Stomach (tissue), 9 donors: ENCODE measurements around the gene SSBP3. TPM values are rescaled to one million over a fixed set of nuclear protein-coding genes. Genes with fewer than 3 reads are reported as not detected.

Experiments used
- DNase-seq, 2 donors: peaks; one replicate each; pipeline versions ENCODE4 v3.0.0 to v3.0.0-alpha.2; 2013 to 2019
- H3K27ac ChIP-seq, 5 donors: fragments of 200-600 bp in 4 of 5; sonication (generic) in 4 of 5; one replicate each; pipeline ENCODE4 v1.5.1; 2013 to 2019; ENCODE audit warnings: mild to moderate bottlenecking in 1 of 5, moderate library complexity in 1 of 5
- H3K27me3 ChIP-seq, 3 donors: fragments of 200-600 bp; sonication (generic); one replicate each; pipeline ENCODE4 v1.5.1; 2017 to 2019; ENCODE audit warnings: mixed run types in 1 of 3
- H3K36me3 ChIP-seq, 4 donors: fragments of 200-600 bp; sonication (generic); 1 replicate in 3 of 4; 2 replicates in 1 of 4; pipeline ENCODE4 v1.5.1; 2016 to 2019
- H3K4me1 ChIP-seq, 4 donors: fragments of 200-600 bp; sonication (generic); one replicate each; pipeline ENCODE4 v1.5.1; 2016 to 2019
- H3K4me3 ChIP-seq, 4 donors: fragments of 200-600 bp; sonication (generic) in 3 of 4; one replicate each; pipeline ENCODE4 v1.5.1; 2016 to 2019; ENCODE audit warnings: mild to moderate bottlenecking in 1 of 4
- H3K9me3 ChIP-seq, 4 donors: fragments of 200-600 bp; sonication (generic); one replicate each; pipeline ENCODE4 v1.5.1; 2016 to 2019
- EP300 ChIP-seq: sonication (generic); formaldehyde crosslinking; IDR thresholded peaks from one replicate; pipeline ENCODE4 v1.6.1; 2017; ENCODE audit warnings: antibody characterized with exemption
- POLR2A ChIP-seq, 4 donors: fragments of 450-650 bp; IDR thresholded peaks; one replicate each; pipeline ENCODE4 v1.6.1; 2016; ENCODE audit warnings: antibody characterized with exemption in 4 of 4, control low read depth in 2 of 4, mild to moderate bottlenecking in 1 of 4, moderate library complexity in 1 of 4
- POLR2AphosphoS5 ChIP-seq, 3 donors: sonication (generic); formaldehyde crosslinking; IDR thresholded peaks; one replicate each; pipeline ENCODE4 v1.6.1; 2016; ENCODE audit warnings: antibody characterized with exemption in 3 of 3
- WGBS, 5 donors: extraction: QIAGEN DNeasy Blood & Tissue Kit in 3 of 5; methylation state at CpG; one replicate each; pipeline versions ENCODE4 v1.1.5 to v1.1.7; 2013 to 2018; 5-methylcytosine and 5-hydroxymethylcytosine counted together
- intact Hi-C: fragments of 100-400 bp; cut with DNase I; formaldehyde crosslinking; loops from one replicate; pipeline ENCODE4 v1.15.1; 2023; ENCODE audit warnings: low total_unique reads
- polyA plus RNA-seq, 3 donors: library from polyadenylated mRNA; stranded (reverse); fragments of 200-250 nt; gene quantifications; one replicate each; pipeline ENCODE4 v1.2.3, GENCODE V29; 2013
- total RNA-seq, 5 donors: library from RNA; depleted of rRNA; stranded (reverse); fragments of >200 nt; gene quantifications; one replicate each; pipeline versions ENCODE4 v1.1.0 to v1.2.3, GENCODE V29; 2014 to 2016
- TF ChIP-seq, protein P1 (sequence below), 7 experiments: fragments of 450-650 bp in 4 of 7; fragments of 200-600 bp in 3 of 7; sonication (generic) in 3 of 7; IDR thresholded peaks; one replicate each; pipeline ENCODE4 v1.5.1; 2016 to 2019; ENCODE audit warnings: antibody characterized with exemption in 7 of 7, control low read depth in 2 of 7, mild to moderate bottlenecking in 1 of 7
- donor health status: healthy with polysubstance abuse.
- donor health status: Bipolar disorder and iron deficiency.
- donor health status: healthy.

Gene SSBP3
- total and polyA plus RNA-seq, 8 donors = 4.3 to 100 (median 38.1) TPM

DNA sequence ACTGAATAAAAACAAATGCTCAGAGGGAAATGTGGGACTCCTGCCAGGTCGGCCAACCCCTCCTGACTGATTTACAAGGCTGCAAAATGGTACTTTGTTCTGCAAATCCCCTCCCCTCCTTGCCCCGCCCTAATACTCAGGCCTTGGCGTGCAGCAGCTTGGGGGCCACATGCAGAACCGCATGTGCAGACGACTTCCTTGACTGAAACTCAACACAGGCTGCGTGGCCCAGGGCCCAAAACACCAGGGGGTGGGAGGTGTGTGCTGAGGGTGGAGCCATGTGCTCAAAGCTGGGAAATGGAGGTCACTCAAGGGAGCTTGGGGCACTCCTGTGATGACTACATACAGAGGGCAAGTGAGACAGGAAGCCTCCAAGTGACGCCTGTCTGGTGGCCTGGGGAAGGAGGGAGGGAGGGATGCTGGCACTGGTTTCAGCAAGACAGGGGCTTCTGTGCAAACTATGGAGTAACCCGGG is 119.0 kb downstream of the SSBP3 start:
- H3K27me3 ChIP-seq = no peaks in the 10 kb centered on the region
- intact Hi-C loops = no loop called here
- no peaks in the 10 kb centered on the region for H3K9me3 ChIP-seq
- H3K4me1 ChIP-seq = peaks cover 68 to 98% (median 85%) of the 10 kb centered on the region in 4 donors
- H3K36me3 ChIP-seq = no peaks in the 10 kb centered on the region
- WGBS, 5 donors = 5 to 9% (median 7%) methylated on average over 8 of the region's 8 CpGs
- TF ChIP-seq POLR2AphosphoS5 (IDR thresholded peaks at IDR 0.05) (peak; percentile 62 to 95 (median 75)), POLR2A (IDR thresholded peaks at IDR 0.05) (no peak), EP300 (peak; percentile 63)
- TF ChIP-seq, protein P1, sequence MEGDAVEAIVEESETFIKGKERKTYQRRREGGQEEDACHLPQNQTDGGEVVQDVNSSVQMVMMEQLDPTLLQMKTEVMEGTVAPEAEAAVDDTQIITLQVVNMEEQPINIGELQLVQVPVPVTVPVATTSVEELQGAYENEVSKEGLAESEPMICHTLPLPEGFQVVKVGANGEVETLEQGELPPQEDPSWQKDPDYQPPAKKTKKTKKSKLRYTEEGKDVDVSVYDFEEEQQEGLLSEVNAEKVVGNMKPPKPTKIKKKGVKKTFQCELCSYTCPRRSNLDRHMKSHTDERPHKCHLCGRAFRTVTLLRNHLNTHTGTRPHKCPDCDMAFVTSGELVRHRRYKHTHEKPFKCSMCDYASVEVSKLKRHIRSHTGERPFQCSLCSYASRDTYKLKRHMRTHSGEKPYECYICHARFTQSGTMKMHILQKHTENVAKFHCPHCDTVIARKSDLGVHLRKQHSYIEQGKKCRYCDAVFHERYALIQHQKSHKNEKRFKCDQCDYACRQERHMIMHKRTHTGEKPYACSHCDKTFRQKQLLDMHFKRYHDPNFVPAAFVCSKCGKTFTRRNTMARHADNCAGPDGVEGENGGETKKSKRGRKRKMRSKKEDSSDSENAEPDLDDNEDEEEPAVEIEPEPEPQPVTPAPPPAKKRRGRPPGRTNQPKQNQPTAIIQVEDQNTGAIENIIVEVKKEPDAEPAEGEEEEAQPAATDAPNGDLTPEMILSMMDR (IDR thresholded peaks at IDR 0.05) = no peak
- no peak overlapping the region for H3K4me3 ChIP-seq
- peak; percentile 83 to 94 for DNase-seq
- peak overlapping the region; percentile 64 to 87 (median 81) for H3K27ac ChIP-seq

- H3K4me1 ChIP-seq = peaks cover 69 to 98% (median 85%) of the 10 kb centered on the region in 4 donors
- H3K27me3 ChIP-seq = no peaks in the 10 kb centered on the region
- H3K36me3 ChIP-seq = no peaks in the 10 kb centered on the region
- H3K27ac ChIP-seq = peak overlapping the region; percentile 44 to 87 (median 81)
- no peak for DNase-seq
- TF ChIP-seq EP300 = no peak
- TF ChIP-seq, protein P1 (IDR thresholded peaks at IDR 0.05) = no peak
- no peak for TF ChIP-seq POLR2AphosphoS5 (IDR thresholded peaks at IDR 0.05)
- TF ChIP-seq POLR2A (IDR thresholded peaks at IDR 0.05) = no peak
- WGBS, 5 donors = 63 to 73% (median 65%) methylated on average over 5 of the region's 5 CpGs
- intact Hi-C loops = no loop called here
- H3K4me3 ChIP-seq = no peak overlapping the region
- no peaks in the 10 kb centered on the region for H3K9me3 ChIP-seq
Measured at GRCh38 chr1:54285815-54286345, 120.3 kb downstream of the SSBP3 start.

- no peak for DNase-seq
- Histone ChIP-seq H3K9me3 (no peaks in the 10 kb centered on the region), H3K27me3 (no peaks in the 10 kb centered on the region), H3K36me3 (peaks cover 0 to 7% (median 6%) of the 10 kb centered on the region in 4 donors), H3K4me1 (peaks cover 68 to 96% (median 85%) of the 10 kb centered on the region in 4 donors), H3K4me3 (no peak overlapping the region), H3K27ac (peak overlapping the region in 3 of 5 donors; percentile 81 to 87 (median 83))
- TF ChIP-seq EP300 = no peak
- TF ChIP-seq, protein P1 (IDR thresholded peaks at IDR 0.05) = no peak
- TF ChIP-seq POLR2AphosphoS5 (IDR thresholded peaks at IDR 0.05) = no peak
- TF ChIP-seq POLR2A (IDR thresholded peaks at IDR 0.05) = no peak
- intact Hi-C loops = no loop called here
- 73 to 81% (median 79%) methylated on average over 10 of the region's 10 CpGs for WGBS, 5 donors
Measured at GRCh38 chr1:54284781-54285529, 121.2 kb downstream of the SSBP3 start.

- intact Hi-C loops = no loop called here
- Histone ChIP-seq H3K36me3 (peaks cover 0 to 12% (median 11%) of the 10 kb centered on the region in 4 donors), H3K4me1 (peaks cover 69 to 97% (median 85%) of the 10 kb centered on the region in 4 donors), H3K4me3 (no peak overlapping the region), H3K27ac (peak overlapping the region in 2 of 5 donors; percentile 87 to 95), H3K27me3 (no peaks in the 10 kb centered on the region), H3K9me3 (no peaks in the 10 kb centered on the region)
- 78 to 83% (median 79%) methylated on average over 8 of the region's 8 CpGs for WGBS, 5 donors
- no peak for DNase-seq
- TF ChIP-seq EP300 (no peak), POLR2A (IDR thresholded peaks at IDR 0.05) (no peak), POLR2AphosphoS5 (IDR thresholded peaks at IDR 0.05) (no peak)
- TF ChIP-seq, protein P1 (IDR thresholded peaks at IDR 0.05) = no peak
Measured at GRCh38 chr1:54283635-54284385, 122.4 kb downstream of the SSBP3 start.
